SK-N-SH treated with all-trans-retinoic acid at 6 μM for 48 hours (cell line): ENCODE measurements around the gene EPHB2.
A peak's percentile ranks its signal among the peaks of the same experiment; 100 is the strongest.

Experiments used
- ATAC-seq: fragments of 200-7000 bp; cut with Tn5 transposase; 3 replicates; pipeline ENCODE4 v1.9.1; 2020; ENCODE audit warnings: mild to moderate bottlenecking, moderate library complexity
- ARNTL ChIP-seq: fragments of 450-650 bp; formaldehyde crosslinking; IDR thresholded peaks from 2 replicates; pipeline ENCODE4 v1.5.0; 2020; ENCODE audit warnings: low read depth, mild to moderate bottlenecking, moderate library complexity, borderline replicate concordance
- CREB5 ChIP-seq: fragments of 250-450 bp; sonication (Bioruptor Pico); IDR thresholded peaks from 2 replicates; pipeline ENCODE4 v1.5.1; 2020; ENCODE audit warnings: low read depth, mild to moderate bottlenecking, moderate library complexity
- CSDC2 ChIP-seq: fragments of 250-450 bp; sonication (Bioruptor Pico); IDR thresholded peaks from 2 replicates; pipeline ENCODE4 v1.5.0; 2020; ENCODE audit warnings: mild to moderate bottlenecking, moderate library complexity
- ESRRG ChIP-seq: fragments of 250-450 bp; sonication (Bioruptor Pico); IDR thresholded peaks from 2 replicates; pipeline ENCODE4 v1.6.1; 2021; ENCODE audit warnings: mild to moderate bottlenecking
- GLIS3 ChIP-seq: fragments of 250-450 bp; sonication (Bioruptor Pico); IDR thresholded peaks from 2 replicates; pipeline ENCODE4 v1.5.0; 2020; ENCODE audit warnings: mild to moderate bottlenecking, moderate library complexity
- ISL1 ChIP-seq: fragments of 250-450 bp; sonication (Bioruptor Pico); IDR thresholded peaks from 2 replicates; pipeline ENCODE4 v2.1.2; 2022; ENCODE audit warnings: mild to moderate bottlenecking, moderate library complexity
- OSR1 ChIP-seq: fragments of 250-450 bp; sonication (Bioruptor Pico); IDR thresholded peaks from 2 replicates; pipeline ENCODE4 v1.8.0; 2022; ENCODE audit warnings: moderate library complexity, mild to moderate bottlenecking, inconsistent platforms
- PPARA ChIP-seq: fragments of 250-450 bp; sonication (Bioruptor Pico); IDR thresholded peaks from 2 replicates; pipeline ENCODE4 v1.5.0; 2020; ENCODE audit warnings: mild to moderate bottlenecking, borderline replicate concordance
- RARB ChIP-seq: fragments of 250-450 bp; sonication (Bioruptor Pico); IDR thresholded peaks from 2 replicates; pipeline ENCODE4 v1.8.0; 2021; ENCODE audit warnings: mild to moderate bottlenecking, moderate library complexity
- SNAI2 ChIP-seq: fragments of 250-450 bp; sonication (Bioruptor Pico); IDR thresholded peaks from 2 replicates; pipeline ENCODE4 v1.5.0; 2020; ENCODE audit warnings: mild to moderate bottlenecking, moderate library complexity
- TCF4 ChIP-seq: fragments of 250-450 bp; sonication (Bioruptor Pico); IDR thresholded peaks from 2 replicates; pipeline ENCODE4 v1.8.0; 2021; ENCODE audit warnings: mild to moderate bottlenecking, moderate library complexity, borderline replicate concordance
- TOX ChIP-seq: fragments of 250-450 bp; sonication (Bioruptor Pico); IDR thresholded peaks from 2 replicates; pipeline ENCODE4 v1.8.0; 2021; ENCODE audit warnings: mild to moderate bottlenecking, moderate library complexity, borderline replicate concordance
- TSHZ2 ChIP-seq: fragments of 250-450 bp; sonication (Bioruptor Pico); IDR thresholded peaks from 2 replicates; pipeline ENCODE4 v1.5.0; 2020; ENCODE audit warnings: mild to moderate bottlenecking, moderate library complexity
- ZC3H10 ChIP-seq: fragments of 250-450 bp; sonication (Bioruptor Pico); IDR thresholded peaks from 2 replicates; pipeline ENCODE4 v1.5.1; 2021; ENCODE audit warnings: mild to moderate bottlenecking, moderate library complexity
- ZFP30 ChIP-seq: fragments of 450-650 bp; formaldehyde crosslinking; IDR thresholded peaks from 2 replicates; pipeline ENCODE4 v1.5.0; 2022; ENCODE audit warnings: mild to moderate bottlenecking, moderate library complexity
- ZNF565 ChIP-seq: fragments of 450-650 bp; formaldehyde crosslinking; conservative IDR thresholded peaks from 2 replicates; pipeline ENCODE4 v1.5.0; 2020; ENCODE audit warnings: low read depth, mild to moderate bottlenecking, moderate library complexity
- ZNF70 ChIP-seq: fragments of 450-650 bp; formaldehyde crosslinking; IDR thresholded peaks from 2 replicates; pipeline ENCODE4 v1.5.0; 2020; ENCODE audit warnings: mild to moderate bottlenecking, moderate library complexity
- ZNF8 ChIP-seq: fragments of 450-650 bp; formaldehyde crosslinking; IDR thresholded peaks from 2 replicates; pipeline ENCODE4 v1.5.0; 2020; ENCODE audit warnings: mild to moderate bottlenecking, moderate library complexity
- TF ChIP-seq, protein P1 (sequence below): fragments of 250-450 bp; sonication (Bioruptor Pico); IDR thresholded peaks from 2 replicates; pipeline ENCODE4 v1.5.1; 2021; ENCODE audit warnings: mild to moderate bottlenecking, moderate library complexity

EPHB2 gene

GRCh38 chr1:22966309-22966708 is 255.7 kb downstream of the EPHB2 start:
- no peak for ATAC-seq
- TF ChIP-seq ZNF8 (CRISPR knock-in tag) (no peak), ARNTL (CRISPR knock-in tag) (no peak), TSHZ2 (CRISPR knock-in tag) (no peak), PPARA (CRISPR knock-in tag) (no peak), ZNF70 (CRISPR knock-in tag) (no peak)

DNA sequence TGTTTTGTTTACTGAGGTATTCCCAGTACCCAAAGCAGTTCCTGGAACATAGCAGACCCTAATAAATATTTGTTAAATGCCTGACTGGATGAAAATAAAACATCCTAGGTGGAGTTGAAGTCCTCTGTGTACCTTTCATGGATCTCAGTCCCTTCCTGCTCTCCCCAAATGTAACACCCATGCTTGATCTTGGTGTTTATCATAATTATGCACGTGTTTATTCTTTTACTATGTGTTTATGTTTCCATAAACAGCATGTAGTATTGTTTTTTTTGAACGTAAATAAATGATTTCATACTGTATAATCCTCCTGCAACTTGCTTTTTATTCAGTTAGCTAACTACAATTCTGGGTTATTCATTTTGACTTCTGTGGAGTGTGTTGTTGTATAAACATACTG is 257.2 kb downstream of the EPHB2 start:
- TF ChIP-seq RARB (CRISPR knock-in tag): no peak
- TF ChIP-seq GLIS3: no peak
- TF ChIP-seq ZNF565: no peak
- no peak for TF ChIP-seq TOX (CRISPR knock-in tag)
- no peak for TF ChIP-seq TSHZ2 (CRISPR knock-in tag)
- no peak for TF ChIP-seq ZNF8 (CRISPR knock-in tag)
- TF ChIP-seq CSDC2 (CRISPR knock-in tag): no peak
- no peak for TF ChIP-seq ISL1 (CRISPR knock-in tag)
- TF ChIP-seq ZC3H10 (CRISPR knock-in tag): no peak
- TF ChIP-seq, protein P1, sequence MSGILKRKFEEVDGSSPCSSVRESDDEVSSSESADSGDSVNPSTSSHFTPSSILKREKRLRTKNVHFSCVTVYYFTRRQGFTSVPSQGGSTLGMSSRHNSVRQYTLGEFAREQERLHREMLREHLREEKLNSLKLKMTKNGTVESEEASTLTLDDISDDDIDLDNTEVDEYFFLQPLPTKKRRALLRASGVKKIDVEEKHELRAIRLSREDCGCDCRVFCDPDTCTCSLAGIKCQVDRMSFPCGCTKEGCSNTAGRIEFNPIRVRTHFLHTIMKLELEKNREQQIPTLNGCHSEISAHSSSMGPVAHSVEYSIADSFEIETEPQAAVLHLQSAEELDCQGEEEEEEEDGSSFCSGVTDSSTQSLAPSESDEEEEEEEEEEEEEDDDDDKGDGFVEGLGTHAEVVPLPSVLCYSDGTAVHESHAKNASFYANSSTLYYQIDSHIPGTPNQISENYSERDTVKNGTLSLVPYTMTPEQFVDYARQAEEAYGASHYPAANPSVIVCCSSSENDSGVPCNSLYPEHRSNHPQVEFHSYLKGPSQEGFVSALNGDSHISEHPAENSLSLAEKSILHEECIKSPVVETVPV (CRISPR knock-in tag): no peak
- TF ChIP-seq ESRRG: no peak
- no peak for TF ChIP-seq SNAI2 (CRISPR knock-in tag)
- no peak for TF ChIP-seq ZFP30 (CRISPR knock-in tag)
- TF ChIP-seq CREB5 (CRISPR knock-in tag): no peak
- no peak for TF ChIP-seq TCF4 (CRISPR knock-in tag)
- TF ChIP-seq ZNF70 (CRISPR knock-in tag): no peak
- TF ChIP-seq PPARA (CRISPR knock-in tag): no peak
- TF ChIP-seq OSR1 (CRISPR knock-in tag): no peak
- no peak for TF ChIP-seq ARNTL (CRISPR knock-in tag)
- TF ChIP-seq, all 23 proteins: peak for 0
- ATAC-seq: no peak

DNA sequence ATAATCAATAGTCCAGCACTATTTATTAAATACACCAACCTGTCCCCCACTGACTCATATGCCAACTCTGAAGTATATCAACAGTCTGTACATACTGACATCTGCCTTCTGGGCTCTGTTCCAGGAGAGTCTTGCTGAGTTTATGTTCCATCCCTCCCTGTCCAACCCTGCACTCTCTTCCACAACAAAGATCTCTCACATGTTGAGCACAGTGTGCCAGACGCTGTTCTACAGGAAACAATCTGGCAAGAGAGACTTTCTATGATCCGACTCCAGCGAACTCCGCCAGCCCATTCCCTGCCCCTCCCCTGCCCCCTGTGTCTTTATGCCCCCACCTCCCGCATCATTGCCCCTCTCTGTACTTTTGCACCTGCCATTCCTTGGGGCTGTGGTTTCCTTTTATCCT is 258.7 kb downstream of the EPHB2 start:
- ATAC-seq: peak; percentile 90
- no peak for TF ChIP-seq CSDC2 (CRISPR knock-in tag)
- TF ChIP-seq TSHZ2 (CRISPR knock-in tag): peak; percentile 40; the same call in 1 of the 2 replicates
- no peak for TF ChIP-seq ARNTL (CRISPR knock-in tag)
- peak; percentile 53; the same call in 1 of the 2 replicates for TF ChIP-seq TCF4 (CRISPR knock-in tag)
